ENCODE data around the gene DRAXIN. TPM values are rescaled to one million over a fixed set of nuclear protein-coding genes. Genes with fewer than 3 reads are reported as not detected.

Gene DRAXIN
- total RNA-seq, 1 experiment from 2014 or later = 0.25 TPM

- DNase-seq (ENCODE audit: low read depth) = no peak
These were observed 72.6 kb downstream of the DRAXIN start for GRCh38 chr1:11764115-11764514.

- no peak for DNase-seq (ENCODE audit: low read depth)
These were observed 73.0 kb downstream of the DRAXIN start for GRCh38 chr1:11764519-11764918.

- DNase-seq (ENCODE audit: low read depth) = no peak
These were observed 74.3 kb downstream of the DRAXIN start for GRCh38 chr1:11765661-11766428.

- DNase-seq (ENCODE audit: low read depth) = no peak
These were observed 74.9 kb downstream of the DRAXIN start for GRCh38 chr1:11766429-11766776.

- no peak for DNase-seq (ENCODE audit: low read depth)
These were observed 76.6 kb downstream of the DRAXIN start for GRCh38 chr1:11767922-11768704.

GRCh38 chr1:11768821-11769220 is 77.3 kb downstream of the DRAXIN start:
- DNase-seq (ENCODE audit: low read depth) = no peak

- no peak for DNase-seq (ENCODE audit: low read depth)
These were observed 77.8 kb downstream of the DRAXIN start for GRCh38 chr1:11769274-11769673.

GRCh38 chr1:11770011-11770410 is 78.5 kb downstream of the DRAXIN start:
- no peak for DNase-seq (ENCODE audit: low read depth)

- no peak for DNase-seq (ENCODE audit: low read depth)
These were observed 80.1 kb downstream of the DRAXIN start for GRCh38 chr1:11771481-11772043.

- DNase-seq (ENCODE audit: low read depth) = no peak
These were observed 80.9 kb downstream of the DRAXIN start for GRCh38 chr1:11772458-11772857.

GRCh38 chr1:11774753-11775152 is 83.2 kb downstream of the DRAXIN start:
- DNase-seq (ENCODE audit: low read depth) = no peak

Other genes with a start within 250 kb of the DRAXIN start
- 0.02 TPM in 1 of 2 replicates, not detected in the other for gene DISP3, start 212.6 kb upstream of the DRAXIN start, total RNA-seq (2014; rRNA removed; shearing (Covaris generic))
- 2.7 and 7.5 TPM in 2 replicates for gene FBXO2, start 37.3 kb upstream of the DRAXIN start, total RNA-seq (2014; rRNA removed; shearing (Covaris generic))
- 7.5 and 13.3 TPM in 2 replicates for gene FBXO44, start 36.8 kb upstream of the DRAXIN start, total RNA-seq (2014; rRNA removed; shearing (Covaris generic))
- 11.0 and 12.2 TPM in 2 replicates for gene FBXO6, start 27.5 kb upstream of the DRAXIN start, total RNA-seq (2014; rRNA removed; shearing (Covaris generic))
- gene MAD2L2, start 10.6 kb upstream of the DRAXIN start, total RNA-seq (2014; rRNA removed; shearing (Covaris generic)) = 129 and 141 TPM in 2 replicates
- gene AGTRAP, start 44.4 kb downstream of the DRAXIN start, total RNA-seq (2014; rRNA removed; shearing (Covaris generic)) = 105 and 126 TPM in 2 replicates
- not detected in 2 replicates for gene C1orf167, start 70.5 kb downstream of the DRAXIN start, total RNA-seq (2014; rRNA removed; shearing (Covaris generic))
- gene MTHFR, start 114.3 kb downstream of the DRAXIN start, total RNA-seq (2014; rRNA removed; shearing (Covaris generic)) = 2.0 and 7.5 TPM in 2 replicates
- 3.2 and 6.9 TPM in 2 replicates for gene CLCN6, start 114.5 kb downstream of the DRAXIN start, total RNA-seq (2014; rRNA removed; shearing (Covaris generic))
- not detected in 2 replicates for gene NPPA, start 156.1 kb downstream of the DRAXIN start, total RNA-seq (2014; rRNA removed; shearing (Covaris generic))
- 7.0 and 20.0 TPM in 2 replicates for gene NPPB, start 167.2 kb downstream of the DRAXIN start, total RNA-seq (2014; rRNA removed; shearing (Covaris generic))
- 78.4 and 109 TPM in 2 replicates for gene KIAA2013, start 234.7 kb downstream of the DRAXIN start, total RNA-seq (2014; rRNA removed; shearing (Covaris generic))
- gene PLOD1, start 243.0 kb downstream of the DRAXIN start, total RNA-seq (2014; rRNA removed; shearing (Covaris generic)) = 157 and 205 TPM in 2 replicates

Data from M059J (cell line).